ENCODE data around the gene RNF2. TPM values are rescaled to one million over a fixed set of nuclear protein-coding genes. Genes with fewer than 3 reads are reported as not detected.
A peak's percentile ranks its signal among the peaks of the same experiment; 100 is the strongest.

The RNF2 gene
- polyA plus RNA-seq, 2 donors: 3.4 to 5.6 TPM

DNA sequence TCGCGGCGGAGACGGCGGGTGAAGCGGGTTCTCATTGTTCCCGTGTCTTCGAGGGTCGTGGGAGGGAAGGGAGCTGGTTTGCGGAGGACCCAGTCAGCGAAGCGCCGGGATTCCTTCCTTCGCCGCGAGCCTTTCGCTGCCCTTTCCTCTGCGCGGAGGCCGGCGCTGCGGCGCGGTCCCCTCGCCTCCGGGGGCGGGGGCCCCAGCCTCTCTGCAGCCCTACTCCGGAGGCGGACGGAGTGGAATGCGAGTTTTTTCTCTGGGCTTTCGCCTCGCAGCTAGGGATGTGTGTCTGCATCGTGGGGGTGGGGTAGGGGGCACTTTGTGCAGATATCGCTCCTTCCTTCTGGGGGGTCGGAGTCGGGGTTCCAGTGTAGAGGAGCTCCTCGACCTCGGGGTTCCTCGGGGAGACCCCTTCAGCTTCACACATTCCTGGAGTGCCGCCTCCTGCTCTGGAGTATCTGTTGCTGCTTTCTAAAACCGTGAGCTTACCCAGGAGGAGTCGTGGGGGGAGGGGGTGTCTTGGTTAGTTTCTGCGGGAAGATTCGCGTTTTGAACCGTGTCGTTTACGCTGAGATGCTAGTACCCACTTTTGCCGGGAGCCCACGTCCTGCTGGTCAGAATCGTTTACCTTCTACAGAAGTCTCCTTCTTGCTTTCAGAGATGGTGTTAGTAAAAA is 595 bp downstream of the RNF2 start:
- no peaks in the 10 kb centered on the region for H3K9me3 ChIP-seq (ENCODE audit: control insufficient read depth in 2 of 2, insufficient read depth in 1 of 2, low read depth in 1 of 2, low read length in 1 of 2)
- H3K4me1 ChIP-seq (ENCODE audit: control insufficient read depth in 2 of 2, insufficient read depth in 2 of 2, low read length in 1 of 2): no peaks in the 10 kb centered on the region
- peak overlapping the region; percentile 84 to 93 for H3K4me3 ChIP-seq (ENCODE audit: low read depth in 1 of 2, low read length in 2 of 2)
- no peaks in the 10 kb centered on the region for H3K36me3 ChIP-seq (ENCODE audit: control insufficient read depth in 2 of 2, insufficient read depth in 2 of 2, low read length in 1 of 2)
- 0 to 1% methylated on average over 45 to 52 of the region's 52 CpGs for WGBS, 2 donors
- no peaks in the 10 kb centered on the region for H3K27me3 ChIP-seq (ENCODE audit: control insufficient read depth in 1 of 2, insufficient read depth in 2 of 2, low read length in 2 of 2)
- H3K27ac ChIP-seq (ENCODE audit: low read depth in 2 of 2, low read length in 1 of 2): peak overlapping the region; percentile 84 to 94

DNA sequence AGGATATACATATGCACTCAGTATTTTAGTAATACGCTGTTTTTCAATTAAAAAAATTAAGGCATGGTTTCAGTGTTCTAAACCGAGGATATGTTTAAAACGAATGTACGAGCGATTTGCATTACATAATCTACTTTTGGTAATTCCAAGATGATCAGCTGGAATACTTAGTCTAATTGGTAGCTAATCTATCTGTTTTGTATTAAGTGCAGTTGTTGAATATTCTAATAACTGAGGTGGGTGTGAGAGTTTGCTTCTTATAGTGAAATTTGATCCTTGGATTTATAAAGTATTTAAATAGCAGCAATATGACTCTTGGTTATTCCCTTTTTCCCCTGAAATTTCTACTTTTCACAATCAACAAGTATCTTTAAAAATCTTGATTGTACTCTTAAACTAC is 1.3 kb downstream of the RNF2 start:
- no peaks in the 10 kb centered on the region for H3K36me3 ChIP-seq (ENCODE audit: control insufficient read depth in 2 of 2, insufficient read depth in 2 of 2, low read length in 1 of 2)
- H3K4me3 ChIP-seq (ENCODE audit: low read depth in 1 of 2, low read length in 2 of 2): peak overlapping the region in 1 of 2 donors; percentile 84
- no peak overlapping the region for H3K27ac ChIP-seq (ENCODE audit: low read depth in 2 of 2, low read length in 1 of 2)
- H3K9me3 ChIP-seq (ENCODE audit: control insufficient read depth in 2 of 2, insufficient read depth in 1 of 2, low read depth in 1 of 2, low read length in 1 of 2): no peaks in the 10 kb centered on the region
- no peaks in the 10 kb centered on the region for H3K27me3 ChIP-seq (ENCODE audit: control insufficient read depth in 1 of 2, insufficient read depth in 2 of 2, low read length in 2 of 2)
- no peaks in the 10 kb centered on the region for H3K4me1 ChIP-seq (ENCODE audit: control insufficient read depth in 2 of 2, insufficient read depth in 2 of 2, low read length in 1 of 2)
- 1 to 3% methylated on average over 5 of the region's 5 CpGs for WGBS, 2 donors

DNA sequence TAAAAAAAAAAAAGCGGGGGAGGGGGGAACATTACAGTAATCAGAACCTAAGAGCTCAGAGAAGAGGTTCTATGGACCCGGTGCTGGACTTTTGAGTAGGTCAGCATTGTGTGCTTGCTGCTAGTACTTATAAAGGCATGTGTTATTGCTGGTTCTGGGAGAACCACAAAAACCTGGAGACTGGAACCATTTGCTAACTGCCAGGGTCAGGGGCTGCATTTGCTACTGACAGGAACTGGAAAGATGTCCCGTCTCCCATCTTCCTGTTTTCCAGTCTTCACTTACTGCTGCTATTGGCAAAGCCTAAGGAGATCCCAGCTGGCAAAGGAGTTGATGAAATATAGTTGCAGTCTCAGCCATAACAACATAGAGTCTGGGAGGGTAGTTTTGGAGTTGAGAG is 4.3 kb downstream of the RNF2 start:
- Histone ChIP-seq H3K4me3 (ENCODE audit: low read depth in 1 of 2, low read length in 2 of 2) (no peak overlapping the region), H3K4me1 (ENCODE audit: control insufficient read depth in 2 of 2, insufficient read depth in 2 of 2, low read length in 1 of 2) (no peaks in the 10 kb centered on the region), H3K36me3 (ENCODE audit: control insufficient read depth in 2 of 2, insufficient read depth in 2 of 2, low read length in 1 of 2) (no peaks in the 10 kb centered on the region), H3K27me3 (ENCODE audit: control insufficient read depth in 1 of 2, insufficient read depth in 2 of 2, low read length in 2 of 2) (no peaks in the 10 kb centered on the region), H3K27ac (ENCODE audit: low read depth in 2 of 2, low read length in 1 of 2) (no peak overlapping the region), H3K9me3 (ENCODE audit: control insufficient read depth in 2 of 2, insufficient read depth in 1 of 2, low read depth in 1 of 2, low read length in 1 of 2) (no peaks in the 10 kb centered on the region)
- 88 to 91% methylated on average over 3 of the region's 3 CpGs for WGBS, 2 donors

DNA sequence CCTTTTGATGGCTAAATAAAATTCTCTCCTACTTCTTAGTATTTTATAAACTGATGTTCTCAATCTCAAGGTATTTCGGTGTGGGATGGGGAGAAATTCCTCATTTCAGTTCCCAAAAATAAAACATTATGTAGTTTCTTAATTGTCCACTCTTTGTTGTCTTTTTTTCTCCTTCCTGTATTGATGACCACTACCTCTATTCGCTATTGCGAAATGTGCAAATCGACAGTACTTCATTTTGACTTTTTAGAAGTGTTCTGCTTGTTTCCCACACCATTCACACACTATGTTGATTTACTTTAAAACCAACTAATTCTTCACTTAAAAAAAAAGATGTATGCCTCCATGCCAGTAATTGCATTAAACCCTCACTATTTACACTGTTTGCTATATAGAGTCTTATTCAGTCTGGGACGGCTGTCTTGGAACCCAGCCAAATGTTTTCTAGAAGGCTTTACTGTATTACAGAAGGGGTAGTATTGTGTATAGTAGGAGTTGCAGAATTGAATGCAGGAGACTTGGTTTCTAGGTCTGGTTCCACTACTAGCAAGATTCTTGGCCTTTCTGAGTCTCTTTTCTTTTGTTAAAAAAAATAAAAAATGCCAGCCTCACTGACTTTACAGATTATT is 5.6 kb downstream of the RNF2 start:
- Histone ChIP-seq H3K36me3 (ENCODE audit: control insufficient read depth in 2 of 2, insufficient read depth in 2 of 2, low read length in 1 of 2) (no peaks in the 10 kb centered on the region), H3K27ac (ENCODE audit: low read depth in 2 of 2, low read length in 1 of 2) (no peak overlapping the region), H3K27me3 (ENCODE audit: control insufficient read depth in 1 of 2, insufficient read depth in 2 of 2, low read length in 2 of 2) (no peaks in the 10 kb centered on the region), H3K9me3 (ENCODE audit: control insufficient read depth in 2 of 2, insufficient read depth in 1 of 2, low read depth in 1 of 2, low read length in 1 of 2) (no peaks in the 10 kb centered on the region), H3K4me1 (ENCODE audit: control insufficient read depth in 2 of 2, insufficient read depth in 2 of 2, low read length in 1 of 2) (no peaks in the 10 kb centered on the region), H3K4me3 (ENCODE audit: low read depth in 1 of 2, low read length in 2 of 2) (no peak overlapping the region)
- 75 to 77% methylated on average over 5 of the region's 5 CpGs for WGBS, 2 donors

DNA sequence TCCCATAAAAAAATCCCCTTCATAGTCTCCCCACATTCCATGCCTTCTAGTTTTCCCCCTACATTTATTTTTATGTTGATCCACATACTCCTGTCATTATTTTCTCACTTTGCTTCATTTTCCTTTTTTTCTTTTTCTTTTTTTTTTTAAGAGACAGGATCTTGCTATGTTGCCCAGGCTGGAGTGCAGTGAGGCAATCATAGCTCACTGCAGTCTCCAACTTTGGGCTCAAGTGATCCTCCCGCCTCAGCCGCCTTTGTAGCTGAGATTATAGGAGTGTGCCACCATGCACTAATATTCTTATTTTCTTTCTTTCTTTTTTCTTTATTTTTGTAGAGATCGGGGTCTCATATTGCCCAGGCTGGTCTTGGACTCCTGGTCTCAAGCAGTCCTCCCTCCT is 7.8 kb downstream of the RNF2 start:
- Histone ChIP-seq H3K36me3 (ENCODE audit: control insufficient read depth in 2 of 2, insufficient read depth in 2 of 2, low read length in 1 of 2) (no peaks in the 10 kb centered on the region), H3K27me3 (ENCODE audit: control insufficient read depth in 1 of 2, insufficient read depth in 2 of 2, low read length in 2 of 2) (no peaks in the 10 kb centered on the region), H3K9me3 (ENCODE audit: control insufficient read depth in 2 of 2, insufficient read depth in 1 of 2, low read depth in 1 of 2, low read length in 1 of 2) (no peaks in the 10 kb centered on the region), H3K4me1 (ENCODE audit: control insufficient read depth in 2 of 2, insufficient read depth in 2 of 2, low read length in 1 of 2) (no peaks in the 10 kb centered on the region), H3K27ac (ENCODE audit: low read depth in 2 of 2, low read length in 1 of 2) (no peak overlapping the region), H3K4me3 (ENCODE audit: low read depth in 1 of 2, low read length in 2 of 2) (no peak overlapping the region)
- 96 to 97% methylated on average over 3 of the region's 3 CpGs for WGBS, 2 donors

- no peak overlapping the region for H3K27ac ChIP-seq (ENCODE audit: low read depth in 2 of 2, low read length in 1 of 2)
- no peaks in the 10 kb centered on the region for H3K9me3 ChIP-seq (ENCODE audit: control insufficient read depth in 2 of 2, insufficient read depth in 1 of 2, low read depth in 1 of 2, low read length in 1 of 2)
- H3K4me1 ChIP-seq (ENCODE audit: control insufficient read depth in 2 of 2, insufficient read depth in 2 of 2, low read length in 1 of 2): no peaks in the 10 kb centered on the region
- no peak overlapping the region for H3K4me3 ChIP-seq (ENCODE audit: low read depth in 1 of 2, low read length in 2 of 2)
- 97 to 98% methylated on average over 31 of the region's 31 CpGs for WGBS, 2 donors
- H3K36me3 ChIP-seq (ENCODE audit: control insufficient read depth in 2 of 2, insufficient read depth in 2 of 2, low read length in 1 of 2): no peaks in the 10 kb centered on the region
- H3K27me3 ChIP-seq (ENCODE audit: control insufficient read depth in 1 of 2, insufficient read depth in 2 of 2, low read length in 2 of 2): no peaks in the 10 kb centered on the region
Measured at GRCh38 chr1:185054365-185055060, 9.2 kb downstream of the RNF2 start.

- WGBS, 2 donors: 92 to 93% methylated on average over 2 of the region's 2 CpGs
Measured at GRCh38 chr1:185058110-185058509, 12.8 kb downstream of the RNF2 start.

GRCh38 chr1:185058876-185059275 is 13.5 kb downstream of the RNF2 start:
- Histone ChIP-seq H3K4me1 (ENCODE audit: control insufficient read depth in 2 of 2, insufficient read depth in 2 of 2, low read length in 1 of 2) (no peaks in the 10 kb centered on the region), H3K36me3 (ENCODE audit: control insufficient read depth in 2 of 2, insufficient read depth in 2 of 2, low read length in 1 of 2) (no peaks in the 10 kb centered on the region), H3K4me3 (ENCODE audit: low read depth in 1 of 2, low read length in 2 of 2) (no peak overlapping the region), H3K27ac (ENCODE audit: low read depth in 2 of 2, low read length in 1 of 2) (no peak overlapping the region), H3K27me3 (ENCODE audit: control insufficient read depth in 1 of 2, insufficient read depth in 2 of 2, low read length in 2 of 2) (no peaks in the 10 kb centered on the region), H3K9me3 (ENCODE audit: control insufficient read depth in 2 of 2, insufficient read depth in 1 of 2, low read depth in 1 of 2, low read length in 1 of 2) (no peaks in the 10 kb centered on the region)
- WGBS, 2 donors: 39 to 54% methylated on average over 2 of the region's 2 CpGs

More at GRCh38 chr1:185058110-185058509, 12.8 kb downstream of the RNF2 start:
- H3K4me1 ChIP-seq (ENCODE audit: control insufficient read depth in 2 of 2, insufficient read depth in 2 of 2, low read length in 1 of 2): no peaks in the 10 kb centered on the region
- H3K27me3 ChIP-seq (ENCODE audit: control insufficient read depth in 1 of 2, insufficient read depth in 2 of 2, low read length in 2 of 2): no peaks in the 10 kb centered on the region
- H3K9me3 ChIP-seq (ENCODE audit: control insufficient read depth in 2 of 2, insufficient read depth in 1 of 2, low read depth in 1 of 2, low read length in 1 of 2): no peaks in the 10 kb centered on the region
- no peaks in the 10 kb centered on the region for H3K36me3 ChIP-seq (ENCODE audit: control insufficient read depth in 2 of 2, insufficient read depth in 2 of 2, low read length in 1 of 2)
- no peak overlapping the region for H3K4me3 ChIP-seq (ENCODE audit: low read depth in 1 of 2, low read length in 2 of 2)
- no peak overlapping the region for H3K27ac ChIP-seq (ENCODE audit: low read depth in 2 of 2, low read length in 1 of 2)

DNA sequence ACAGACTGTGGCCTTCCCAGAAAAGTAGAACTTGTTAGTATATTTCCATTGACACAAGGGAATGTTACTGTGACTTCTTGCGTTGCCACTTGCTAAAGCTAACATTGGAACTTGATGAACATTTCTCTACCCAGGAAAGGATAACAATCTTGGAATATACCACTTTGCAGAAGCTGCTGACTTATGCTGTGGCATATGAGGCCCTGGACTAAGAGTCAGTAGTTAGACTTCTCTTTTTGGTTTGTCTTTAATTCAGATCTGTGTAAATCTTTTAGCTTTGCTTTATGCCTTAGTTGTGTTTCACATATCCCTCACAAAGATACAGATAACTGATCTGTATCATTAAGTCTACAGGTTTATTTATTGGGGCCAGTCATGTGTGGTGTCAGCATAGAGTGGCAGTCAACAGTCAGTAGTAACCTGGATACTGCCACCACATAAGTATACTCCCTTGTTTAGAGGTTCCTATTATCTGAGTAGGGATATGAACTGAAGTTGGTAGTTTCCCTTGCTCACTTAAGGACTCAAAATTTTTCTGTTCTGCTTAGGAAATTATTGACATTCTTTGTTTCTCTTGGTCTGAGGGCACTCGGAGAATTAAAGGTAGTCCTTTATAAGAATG is 14.7 kb downstream of the RNF2 start:
- no peak overlapping the region for H3K27ac ChIP-seq (ENCODE audit: low read depth in 2 of 2, low read length in 1 of 2)
- no peaks in the 10 kb centered on the region for H3K9me3 ChIP-seq (ENCODE audit: control insufficient read depth in 2 of 2, insufficient read depth in 1 of 2, low read depth in 1 of 2, low read length in 1 of 2)
- H3K36me3 ChIP-seq (ENCODE audit: control insufficient read depth in 2 of 2, insufficient read depth in 2 of 2, low read length in 1 of 2): no peaks in the 10 kb centered on the region
- H3K27me3 ChIP-seq (ENCODE audit: control insufficient read depth in 1 of 2, insufficient read depth in 2 of 2, low read length in 2 of 2): no peaks in the 10 kb centered on the region
- no peak overlapping the region for H3K4me3 ChIP-seq (ENCODE audit: low read depth in 1 of 2, low read length in 2 of 2)
- WGBS, 2 donors: 94 to 95% methylated on average over 2 of the region's 2 CpGs
- no peaks in the 10 kb centered on the region for H3K4me1 ChIP-seq (ENCODE audit: control insufficient read depth in 2 of 2, insufficient read depth in 2 of 2, low read length in 1 of 2)
